HL-60 (cell line): ENCODE data around the gene EDIL3.

Experiments
- GABPA ChIP-seq: IDR thresholded peaks from 2 replicates; pipeline ENCODE4 v1.6.1; 2012; ENCODE audit warnings: low read depth
- POLR2AphosphoS5 ChIP-seq: IDR thresholded peaks from 2 replicates; pipeline ENCODE4 v1.6.1; 2012; ENCODE audit warnings: low read depth
- SPI1 ChIP-seq: IDR thresholded peaks from 2 replicates; pipeline ENCODE4 v1.6.1; 2012; ENCODE audit warnings: low read depth, mild to moderate bottlenecking, borderline replicate concordance
- TF ChIP-seq, protein P1 (sequence below): IDR thresholded peaks from 2 replicates; pipeline ENCODE4 v1.6.1; 2012; ENCODE audit warnings: low read depth; ENCODE audit not compliant: insufficient replicate concordance
- TF ChIP-seq, protein P2 (sequence below): IDR thresholded peaks from one replicate; pipeline ENCODE4 v1.5.1; 2011; ENCODE audit warnings: low read length, control low read depth, inconsistent platforms; ENCODE audit not compliant: insufficient read depth

DNA sequence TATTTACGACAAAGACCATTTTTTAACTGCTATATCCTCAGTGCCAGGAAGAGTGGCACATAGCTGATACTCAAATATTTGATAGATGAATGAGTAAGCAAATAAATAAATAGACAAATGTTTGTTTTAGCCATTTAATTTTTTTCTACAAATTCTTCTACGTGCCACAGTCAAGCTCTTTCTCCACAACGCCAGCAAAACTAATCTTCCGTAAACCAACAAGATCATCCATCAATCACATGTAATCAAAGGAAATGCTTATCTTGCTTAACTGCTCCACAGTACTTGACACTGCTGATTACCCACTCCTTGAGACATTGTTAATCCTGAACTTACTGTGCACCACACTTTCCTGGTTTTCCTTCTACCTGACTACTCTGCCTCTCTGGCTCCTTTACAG is 136.7 kb downstream of the EDIL3 start:
- TF ChIP-seq, protein P1, sequence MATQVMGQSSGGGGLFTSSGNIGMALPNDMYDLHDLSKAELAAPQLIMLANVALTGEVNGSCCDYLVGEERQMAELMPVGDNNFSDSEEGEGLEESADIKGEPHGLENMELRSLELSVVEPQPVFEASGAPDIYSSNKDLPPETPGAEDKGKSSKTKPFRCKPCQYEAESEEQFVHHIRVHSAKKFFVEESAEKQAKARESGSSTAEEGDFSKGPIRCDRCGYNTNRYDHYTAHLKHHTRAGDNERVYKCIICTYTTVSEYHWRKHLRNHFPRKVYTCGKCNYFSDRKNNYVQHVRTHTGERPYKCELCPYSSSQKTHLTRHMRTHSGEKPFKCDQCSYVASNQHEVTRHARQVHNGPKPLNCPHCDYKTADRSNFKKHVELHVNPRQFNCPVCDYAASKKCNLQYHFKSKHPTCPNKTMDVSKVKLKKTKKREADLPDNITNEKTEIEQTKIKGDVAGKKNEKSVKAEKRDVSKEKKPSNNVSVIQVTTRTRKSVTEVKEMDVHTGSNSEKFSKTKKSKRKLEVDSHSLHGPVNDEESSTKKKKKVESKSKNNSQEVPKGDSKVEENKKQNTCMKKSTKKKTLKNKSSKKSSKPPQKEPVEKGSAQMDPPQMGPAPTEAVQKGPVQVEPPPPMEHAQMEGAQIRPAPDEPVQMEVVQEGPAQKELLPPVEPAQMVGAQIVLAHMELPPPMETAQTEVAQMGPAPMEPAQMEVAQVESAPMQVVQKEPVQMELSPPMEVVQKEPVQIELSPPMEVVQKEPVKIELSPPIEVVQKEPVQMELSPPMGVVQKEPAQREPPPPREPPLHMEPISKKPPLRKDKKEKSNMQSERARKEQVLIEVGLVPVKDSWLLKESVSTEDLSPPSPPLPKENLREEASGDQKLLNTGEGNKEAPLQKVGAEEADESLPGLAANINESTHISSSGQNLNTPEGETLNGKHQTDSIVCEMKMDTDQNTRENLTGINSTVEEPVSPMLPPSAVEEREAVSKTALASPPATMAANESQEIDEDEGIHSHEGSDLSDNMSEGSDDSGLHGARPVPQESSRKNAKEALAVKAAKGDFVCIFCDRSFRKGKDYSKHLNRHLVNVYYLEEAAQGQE: no peak
- TF ChIP-seq, protein P2, sequence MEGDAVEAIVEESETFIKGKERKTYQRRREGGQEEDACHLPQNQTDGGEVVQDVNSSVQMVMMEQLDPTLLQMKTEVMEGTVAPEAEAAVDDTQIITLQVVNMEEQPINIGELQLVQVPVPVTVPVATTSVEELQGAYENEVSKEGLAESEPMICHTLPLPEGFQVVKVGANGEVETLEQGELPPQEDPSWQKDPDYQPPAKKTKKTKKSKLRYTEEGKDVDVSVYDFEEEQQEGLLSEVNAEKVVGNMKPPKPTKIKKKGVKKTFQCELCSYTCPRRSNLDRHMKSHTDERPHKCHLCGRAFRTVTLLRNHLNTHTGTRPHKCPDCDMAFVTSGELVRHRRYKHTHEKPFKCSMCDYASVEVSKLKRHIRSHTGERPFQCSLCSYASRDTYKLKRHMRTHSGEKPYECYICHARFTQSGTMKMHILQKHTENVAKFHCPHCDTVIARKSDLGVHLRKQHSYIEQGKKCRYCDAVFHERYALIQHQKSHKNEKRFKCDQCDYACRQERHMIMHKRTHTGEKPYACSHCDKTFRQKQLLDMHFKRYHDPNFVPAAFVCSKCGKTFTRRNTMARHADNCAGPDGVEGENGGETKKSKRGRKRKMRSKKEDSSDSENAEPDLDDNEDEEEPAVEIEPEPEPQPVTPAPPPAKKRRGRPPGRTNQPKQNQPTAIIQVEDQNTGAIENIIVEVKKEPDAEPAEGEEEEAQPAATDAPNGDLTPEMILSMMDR: no peak
- TF ChIP-seq SPI1 (no peak), POLR2AphosphoS5 (no peak), GABPA (no peak)
